LNCAP (cell line): ENCODE measurements around the gene C2CD2L.

Experiments
- TF ChIP-seq, protein P1 (sequence below): fragments of 450-650 bp; IDR thresholded peaks from 2 replicates; pipeline ENCODE4 v1.5.1; 2017; ENCODE audit warnings: mild to moderate bottlenecking

Gene C2CD2L

DNA sequence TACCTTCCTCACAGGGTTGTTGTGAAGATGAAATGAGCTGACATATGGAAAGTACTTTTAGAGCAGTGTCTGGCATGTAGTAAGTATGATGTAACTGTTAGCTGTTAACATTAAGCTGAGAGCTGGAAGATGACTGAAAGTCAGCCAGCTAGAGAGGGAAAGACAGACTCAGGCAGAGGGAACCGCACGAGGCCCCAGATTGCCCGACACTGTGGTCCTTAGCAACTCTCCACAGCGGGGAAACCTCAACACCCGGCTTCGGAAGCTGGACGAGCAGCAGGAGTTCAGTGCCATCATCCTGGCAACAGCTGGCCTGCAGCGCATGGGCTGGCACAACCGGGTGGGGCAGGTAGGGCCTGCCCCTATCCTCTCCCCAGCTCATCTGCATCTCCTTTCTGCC lies 16.0 kb upstream of the C2CD2L start:
- TF ChIP-seq, protein P1, sequence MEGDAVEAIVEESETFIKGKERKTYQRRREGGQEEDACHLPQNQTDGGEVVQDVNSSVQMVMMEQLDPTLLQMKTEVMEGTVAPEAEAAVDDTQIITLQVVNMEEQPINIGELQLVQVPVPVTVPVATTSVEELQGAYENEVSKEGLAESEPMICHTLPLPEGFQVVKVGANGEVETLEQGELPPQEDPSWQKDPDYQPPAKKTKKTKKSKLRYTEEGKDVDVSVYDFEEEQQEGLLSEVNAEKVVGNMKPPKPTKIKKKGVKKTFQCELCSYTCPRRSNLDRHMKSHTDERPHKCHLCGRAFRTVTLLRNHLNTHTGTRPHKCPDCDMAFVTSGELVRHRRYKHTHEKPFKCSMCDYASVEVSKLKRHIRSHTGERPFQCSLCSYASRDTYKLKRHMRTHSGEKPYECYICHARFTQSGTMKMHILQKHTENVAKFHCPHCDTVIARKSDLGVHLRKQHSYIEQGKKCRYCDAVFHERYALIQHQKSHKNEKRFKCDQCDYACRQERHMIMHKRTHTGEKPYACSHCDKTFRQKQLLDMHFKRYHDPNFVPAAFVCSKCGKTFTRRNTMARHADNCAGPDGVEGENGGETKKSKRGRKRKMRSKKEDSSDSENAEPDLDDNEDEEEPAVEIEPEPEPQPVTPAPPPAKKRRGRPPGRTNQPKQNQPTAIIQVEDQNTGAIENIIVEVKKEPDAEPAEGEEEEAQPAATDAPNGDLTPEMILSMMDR: no peak

DNA sequence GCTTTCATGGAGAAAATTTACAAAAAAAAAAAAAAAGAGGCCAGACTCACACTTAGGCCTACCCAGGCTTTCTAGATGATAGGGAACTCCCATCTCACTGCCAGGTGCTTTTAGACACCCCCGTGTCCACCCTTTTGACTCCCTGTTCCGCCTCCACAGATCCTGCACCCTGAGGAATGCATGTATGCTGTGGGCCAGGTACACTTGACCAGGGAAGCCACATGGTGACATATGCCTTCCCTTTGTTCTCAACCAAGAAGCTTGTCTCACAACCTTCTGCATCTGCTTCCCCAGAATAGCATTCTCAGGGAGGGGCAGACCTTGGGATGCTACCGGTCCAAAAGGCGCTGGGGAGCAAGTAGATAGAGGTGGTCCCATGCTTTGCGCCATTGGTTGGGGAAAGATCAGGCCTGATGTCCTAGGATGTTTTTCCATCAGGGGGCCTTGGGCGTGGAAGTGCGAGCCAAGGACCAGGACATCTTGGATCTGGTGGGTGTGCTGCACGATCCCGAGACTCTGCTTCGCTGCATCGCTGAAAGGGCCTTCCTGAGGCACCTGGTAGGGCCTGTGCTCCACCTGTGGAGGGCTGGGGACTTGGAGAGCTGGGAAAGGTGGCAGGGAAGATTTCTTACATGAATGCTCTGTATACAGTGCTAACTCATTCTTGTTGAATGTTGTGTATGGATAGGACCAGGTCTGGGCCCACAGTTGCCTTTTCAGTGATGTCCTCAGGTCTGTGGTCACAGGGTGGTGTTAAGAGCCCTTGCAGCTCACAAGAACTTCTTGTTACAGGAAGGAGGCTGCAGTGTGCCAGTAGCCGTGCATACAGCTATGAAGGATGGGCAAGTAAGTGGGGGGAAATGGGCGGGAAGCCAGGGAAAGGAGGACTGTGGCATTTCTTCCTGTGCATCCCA lies 14.9 kb upstream of the C2CD2L start:
- TF ChIP-seq, protein P1: no peak

DNA sequence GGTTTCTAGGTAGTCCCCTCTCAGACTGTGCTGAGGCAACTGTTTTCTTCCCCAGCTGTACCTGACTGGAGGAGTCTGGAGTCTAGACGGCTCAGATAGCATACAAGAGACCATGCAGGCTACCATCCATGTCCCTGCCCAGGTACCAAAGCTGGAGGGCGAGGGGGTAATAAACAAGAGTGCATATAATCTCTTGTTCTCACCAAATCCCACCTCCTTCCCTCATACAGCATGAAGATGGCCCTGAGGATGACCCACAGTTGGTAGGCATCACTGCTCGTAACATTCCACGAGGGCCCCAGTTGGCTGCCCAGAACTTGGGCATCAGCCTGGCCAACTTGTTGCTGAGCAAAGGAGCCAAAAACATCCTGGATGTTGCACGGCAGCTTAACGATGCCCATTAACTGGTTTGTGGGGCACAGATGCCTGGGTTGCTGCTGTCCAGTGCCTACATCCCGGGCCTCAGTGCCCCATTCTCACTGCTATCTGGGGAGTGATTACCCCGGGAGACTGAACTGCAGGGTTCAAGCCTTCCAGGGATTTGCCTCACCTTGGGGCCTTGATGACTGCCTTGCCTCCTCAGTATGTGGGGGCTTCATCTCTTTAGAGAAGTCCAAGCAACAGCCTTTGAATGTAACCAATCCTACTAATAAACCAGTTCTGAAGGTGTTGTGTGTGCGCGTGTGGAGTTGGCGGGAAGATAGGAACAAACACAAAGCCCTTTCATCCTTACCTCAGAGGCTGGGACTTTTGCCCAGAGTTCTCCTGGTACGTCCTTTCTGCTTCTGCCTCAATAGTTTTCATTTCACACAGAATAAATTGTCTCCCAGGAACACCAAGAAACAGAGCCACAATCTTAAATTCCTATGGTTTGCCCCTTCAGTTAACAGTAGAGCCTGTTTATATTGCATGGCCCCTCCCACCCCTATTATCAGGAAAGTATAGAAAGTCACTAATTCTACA lies 14.0 kb upstream of the C2CD2L start:
- TF ChIP-seq, protein P1: no peak

DNA sequence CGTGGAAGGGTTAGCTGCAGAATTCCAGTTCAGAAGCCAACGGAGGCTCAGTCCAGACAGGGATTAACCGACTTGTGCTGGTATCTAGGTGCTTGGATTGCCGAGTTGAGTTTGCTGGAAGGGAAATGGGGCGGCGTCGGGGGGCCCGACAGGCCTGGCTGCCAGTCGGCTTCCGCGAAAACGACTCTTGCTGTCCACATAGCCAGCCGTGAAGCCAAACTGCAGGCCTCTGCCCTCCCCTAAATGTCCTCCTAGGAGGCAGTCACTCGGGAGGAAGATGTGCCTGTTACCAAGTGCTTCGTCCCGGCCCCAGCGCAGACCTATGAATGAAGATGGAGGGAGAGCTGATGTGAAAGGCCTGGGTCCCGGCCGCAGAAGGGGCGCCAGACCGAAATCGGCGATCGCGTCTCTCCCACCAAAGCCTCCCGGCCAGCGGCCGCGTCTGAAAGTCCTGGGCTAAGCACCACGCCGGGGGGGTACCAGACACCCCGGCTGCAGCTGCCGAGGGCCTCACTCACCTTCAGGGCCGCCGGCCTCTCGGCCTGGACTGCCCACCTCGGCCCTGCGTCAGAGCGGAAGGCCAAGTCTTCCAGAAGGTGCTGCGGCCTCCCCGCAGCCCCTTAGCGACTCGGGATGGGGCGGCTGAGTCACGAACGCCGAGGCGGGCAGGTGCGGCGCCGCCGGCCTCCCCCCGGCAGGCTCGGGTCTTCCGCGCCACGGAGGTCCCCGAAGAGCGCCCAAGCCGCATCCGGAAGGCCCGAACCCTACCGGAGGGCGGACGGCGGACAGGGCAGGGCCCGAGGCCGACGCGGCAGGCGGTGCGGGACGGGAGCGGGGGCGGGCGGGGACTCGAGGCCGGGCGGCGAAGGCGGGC lies 13.0 kb upstream of the C2CD2L start:
- TF ChIP-seq, protein P1: no peak

DNA sequence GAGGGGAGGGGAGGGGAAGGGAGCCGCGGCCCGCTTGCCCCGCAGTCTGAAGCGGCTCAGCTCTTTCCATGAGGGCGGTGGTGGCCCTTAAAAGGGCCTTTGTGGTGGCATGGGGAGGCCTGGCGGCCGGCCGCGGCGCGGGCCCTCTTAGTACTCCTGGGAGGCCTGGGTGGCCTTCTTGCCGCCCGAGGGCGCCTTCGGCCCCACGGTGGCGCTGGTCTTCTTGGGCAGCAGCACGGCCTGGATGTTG lies 12.4 kb upstream of the C2CD2L start:
- TF ChIP-seq, protein P1: peak; percentile 72

DNA sequence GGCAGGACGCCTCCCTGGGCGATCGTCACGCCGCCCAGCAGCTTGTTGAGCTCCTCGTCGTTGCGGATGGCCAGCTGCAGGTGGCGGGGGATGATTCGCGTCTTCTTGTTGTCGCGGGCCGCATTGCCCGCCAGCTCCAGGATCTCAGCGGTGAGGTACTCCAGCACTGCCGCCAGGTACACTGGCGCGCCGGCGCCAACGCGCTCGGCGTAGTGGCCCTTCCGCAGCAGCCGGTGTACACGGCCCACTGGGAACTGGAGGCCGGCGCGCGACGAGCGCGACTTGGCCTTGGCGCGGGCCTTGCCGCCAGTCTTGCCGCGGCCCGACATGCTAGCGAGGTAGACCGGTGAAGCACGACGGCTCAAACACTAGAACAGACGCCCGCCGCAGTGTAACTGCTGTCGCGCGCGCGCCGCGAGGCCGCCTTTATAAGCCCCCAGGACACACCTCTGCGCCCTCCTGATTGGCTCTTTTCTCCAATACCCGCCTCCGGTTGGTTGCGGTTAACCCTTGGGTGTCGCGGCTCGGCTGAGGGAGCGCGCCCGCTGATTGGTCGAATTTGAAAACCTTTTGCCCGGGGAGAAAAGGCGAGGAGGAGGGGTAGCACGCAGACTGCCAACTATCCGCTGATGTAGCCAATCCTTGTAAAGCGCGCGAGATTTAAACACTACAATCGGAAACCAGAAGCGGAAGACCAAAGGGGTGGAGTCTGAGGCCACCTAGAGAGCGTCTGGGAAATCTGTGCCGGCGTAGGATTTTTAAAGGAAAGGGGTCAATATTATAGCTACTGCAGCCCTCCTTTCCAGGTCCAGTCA lies 11.9 kb upstream of the C2CD2L start:
- TF ChIP-seq, protein P1: 0 out of 2 replicates have a peak, but pooled peaks have one; percentile 23
